Thyroid gland (tissue), 4 donors: Measurements from ENCODE around the gene ISL2.

ENCODE experiments used
- POLR2A ChIP-seq, 2 donors: fragments of 450-650 bp; IDR thresholded peaks; one replicate each; pipeline ENCODE4 v1.6.1; 2017; ENCODE audit warnings: antibody characterized with exemption in 2 of 2, mild to moderate bottlenecking in 2 of 2, moderate library complexity in 1 of 2
- TF ChIP-seq, protein P1 (sequence below), 6 experiments: fragments of 200-600 bp in 3 of 6; fragments of 450-650 bp in 3 of 6; sonication (generic) in 3 of 6; IDR thresholded peaks; one replicate each; pipeline ENCODE4 v1.5.1; 2016 to 2019; ENCODE audit warnings: antibody characterized with exemption in 6 of 6, mild to moderate bottlenecking in 2 of 6, inconsistent platforms in 1 of 6, moderate library complexity in 1 of 6

DNA sequence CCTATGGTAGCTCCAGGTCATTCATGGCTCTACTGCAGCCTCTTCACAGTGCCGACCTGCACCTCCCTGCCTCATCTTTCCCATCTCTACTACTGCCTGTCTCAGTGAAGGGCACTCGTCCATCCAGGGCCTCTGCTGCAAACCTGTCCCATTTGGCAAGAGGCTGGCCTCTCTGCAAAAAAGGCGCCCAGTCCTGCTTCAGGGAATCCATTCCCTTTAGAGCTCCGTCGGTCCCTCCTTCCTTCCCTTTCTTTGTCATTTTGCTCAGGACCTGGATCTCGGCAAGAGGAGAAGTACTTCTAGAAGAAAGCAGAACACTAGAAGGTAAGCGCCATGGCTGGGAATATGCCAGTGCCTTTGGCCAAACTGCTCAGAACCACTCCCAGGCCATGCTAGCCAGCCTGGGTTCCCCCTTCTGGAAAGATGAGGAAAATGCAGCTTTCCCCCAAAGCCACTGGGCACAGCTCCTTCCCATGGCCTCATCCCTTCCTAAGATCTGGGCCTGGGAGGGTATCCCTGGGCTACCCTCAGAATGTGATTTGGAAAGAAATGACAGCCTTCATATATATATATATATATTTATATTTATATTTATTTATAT lies 6.4 kb upstream of the ISL2 start:
- TF ChIP-seq, protein P1, sequence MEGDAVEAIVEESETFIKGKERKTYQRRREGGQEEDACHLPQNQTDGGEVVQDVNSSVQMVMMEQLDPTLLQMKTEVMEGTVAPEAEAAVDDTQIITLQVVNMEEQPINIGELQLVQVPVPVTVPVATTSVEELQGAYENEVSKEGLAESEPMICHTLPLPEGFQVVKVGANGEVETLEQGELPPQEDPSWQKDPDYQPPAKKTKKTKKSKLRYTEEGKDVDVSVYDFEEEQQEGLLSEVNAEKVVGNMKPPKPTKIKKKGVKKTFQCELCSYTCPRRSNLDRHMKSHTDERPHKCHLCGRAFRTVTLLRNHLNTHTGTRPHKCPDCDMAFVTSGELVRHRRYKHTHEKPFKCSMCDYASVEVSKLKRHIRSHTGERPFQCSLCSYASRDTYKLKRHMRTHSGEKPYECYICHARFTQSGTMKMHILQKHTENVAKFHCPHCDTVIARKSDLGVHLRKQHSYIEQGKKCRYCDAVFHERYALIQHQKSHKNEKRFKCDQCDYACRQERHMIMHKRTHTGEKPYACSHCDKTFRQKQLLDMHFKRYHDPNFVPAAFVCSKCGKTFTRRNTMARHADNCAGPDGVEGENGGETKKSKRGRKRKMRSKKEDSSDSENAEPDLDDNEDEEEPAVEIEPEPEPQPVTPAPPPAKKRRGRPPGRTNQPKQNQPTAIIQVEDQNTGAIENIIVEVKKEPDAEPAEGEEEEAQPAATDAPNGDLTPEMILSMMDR (IDR thresholded peaks at IDR 0.05): peak in 5 of 6 experiments; percentile 40 to 55 (median 46)
- no peak for TF ChIP-seq POLR2A (IDR thresholded peaks at IDR 0.05)
